Tibial nerve (tissue), 3 donors: ENCODE measurements around the gene DIP2A.

Experiments used
- EP300 ChIP-seq, 2 donors: sonication (generic); formaldehyde crosslinking; IDR thresholded peaks; one replicate each; pipeline ENCODE4 v1.6.1; 2017; ENCODE audit warnings: antibody characterized with exemption in 2 of 2, mild to moderate bottlenecking in 1 of 2
- POLR2A ChIP-seq, 2 donors: fragments of 450-650 bp; IDR thresholded peaks; one replicate each; pipeline ENCODE4 v1.6.1; 2017; ENCODE audit warnings: antibody characterized with exemption in 2 of 2, mild to moderate bottlenecking in 2 of 2, moderate library complexity in 2 of 2

- TF ChIP-seq POLR2A (IDR thresholded peaks at IDR 0.05) (no peak), EP300 (IDR thresholded peaks at IDR 0.05) (no peak)
Observed at GRCh38 chr21:46452710-46453109, 6.0 kb upstream of the DIP2A start.
